KMS-11 (cell line): ENCODE measurements around the gene CSDE1.
"Not testable (repeated sequence)": the region's sequence is repeated elsewhere in the genome, so short reads cannot be mapped to it uniquely, and the experiment has no call there.

ENCODE experiments used
- H2AFZ ChIP-seq: fragments of 200-600 bp; sonication (generic); 2 replicates; pipeline ENCODE4 v1.6.1; 2016; ENCODE audit warnings: antibody characterized with exemption, mixed run types, low read depth
- H3K27ac ChIP-seq: fragments of 200-600 bp; sonication (generic); 2 replicates; pipeline ENCODE4 v1.6.1; 2016; ENCODE audit warnings: mild to moderate bottlenecking, mixed run types
- H3K27me3 ChIP-seq: fragments of 200-600 bp; sonication (generic); 2 replicates; pipeline ENCODE4 v1.6.1; 2017; ENCODE audit warnings: mild to moderate bottlenecking, low read depth, mixed run types, moderate library complexity; ENCODE audit not compliant: insufficient read depth
- H3K36me3 ChIP-seq: fragments of 200-600 bp; sonication (generic); 2 replicates; pipeline ENCODE4 v1.6.1; 2017; ENCODE audit warnings: mild to moderate bottlenecking, mixed run types; ENCODE audit not compliant: insufficient read depth
- H3K4me1 ChIP-seq: fragments of 200-600 bp; sonication (generic); 2 replicates; pipeline ENCODE4 v1.6.1; 2016; ENCODE audit warnings: mild to moderate bottlenecking, low read depth, mixed run types; ENCODE audit not compliant: poor library complexity, severe bottlenecking
- H3K4me2 ChIP-seq: fragments of 200-600 bp; sonication (generic); 2 replicates; pipeline ENCODE4 v1.7.0; 2016; ENCODE audit warnings: mild to moderate bottlenecking, mixed run types
- H3K4me3 ChIP-seq: fragments of 200-600 bp; sonication (generic); IDR thresholded peaks from 2 replicates; pipeline ENCODE4 v1.6.1; 2017; ENCODE audit warnings: low read depth, low read length, mixed read lengths; ENCODE audit not compliant: insufficient read depth
- H3K79me2 ChIP-seq: fragments of 200-600 bp; sonication (generic); 2 replicates; pipeline ENCODE4 v1.6.1; 2016; ENCODE audit warnings: low read depth, mixed run types; ENCODE audit not compliant: insufficient read depth
- H3K9ac ChIP-seq: fragments of 200-600 bp; sonication (generic); 2 replicates; pipeline ENCODE4 v1.6.1; 2016; ENCODE audit warnings: mild to moderate bottlenecking, mixed run types
- H4K20me1 ChIP-seq: fragments of 200-600 bp; sonication (generic); 2 replicates; pipeline ENCODE4 v1.6.1; 2016; ENCODE audit warnings: mild to moderate bottlenecking, mixed run types; ENCODE audit not compliant: insufficient read depth
- TF ChIP-seq, protein P1 (sequence below): fragments of 200-600 bp; sonication (generic); conservative IDR thresholded peaks from 2 replicates; pipeline ENCODE4 v1.6.1; 2017; ENCODE audit warnings: low read depth, mild to moderate bottlenecking, antibody characterized with exemption, low read length, moderate library complexity, mixed read lengths

The CSDE1 gene

DNA sequence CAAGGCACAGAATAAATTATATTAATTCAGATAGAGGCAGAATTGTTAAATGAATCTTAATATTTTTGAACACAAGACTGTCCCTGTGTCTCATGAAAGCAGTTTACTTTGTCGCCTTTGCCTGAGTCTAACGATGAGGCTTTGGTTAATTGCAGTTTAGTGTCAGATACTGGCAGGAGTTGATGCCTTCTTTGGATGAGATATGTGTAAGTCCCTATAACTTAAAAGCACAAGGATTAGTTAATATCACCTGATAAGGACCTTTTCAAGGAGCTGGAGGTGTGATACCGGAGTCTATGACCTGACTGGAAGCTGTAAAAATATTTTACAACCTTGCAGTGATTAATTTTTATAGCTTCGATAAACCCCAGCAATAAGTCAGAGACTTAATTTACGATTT is 24.7 kb upstream of the CSDE1 start:
- Histone ChIP-seq H3K4me3 (no peak overlapping the region), H3K4me1 (peaks cover 13% of the 10 kb centered on the region), H3K36me3 (no peaks in the 10 kb centered on the region; the same call in 1 of the 2 replicates), H3K27ac (no peak overlapping the region), H4K20me1 (no peaks in the 10 kb centered on the region), H3K79me2 (peaks cover 24% of the 10 kb centered on the region; the same call in 1 of the 2 replicates), H3K4me2 (no peak overlapping the region), H2AFZ (no peak overlapping the region), H3K9ac (no peak overlapping the region), H3K27me3 (no peaks in the 10 kb centered on the region)
- TF ChIP-seq, protein P1, sequence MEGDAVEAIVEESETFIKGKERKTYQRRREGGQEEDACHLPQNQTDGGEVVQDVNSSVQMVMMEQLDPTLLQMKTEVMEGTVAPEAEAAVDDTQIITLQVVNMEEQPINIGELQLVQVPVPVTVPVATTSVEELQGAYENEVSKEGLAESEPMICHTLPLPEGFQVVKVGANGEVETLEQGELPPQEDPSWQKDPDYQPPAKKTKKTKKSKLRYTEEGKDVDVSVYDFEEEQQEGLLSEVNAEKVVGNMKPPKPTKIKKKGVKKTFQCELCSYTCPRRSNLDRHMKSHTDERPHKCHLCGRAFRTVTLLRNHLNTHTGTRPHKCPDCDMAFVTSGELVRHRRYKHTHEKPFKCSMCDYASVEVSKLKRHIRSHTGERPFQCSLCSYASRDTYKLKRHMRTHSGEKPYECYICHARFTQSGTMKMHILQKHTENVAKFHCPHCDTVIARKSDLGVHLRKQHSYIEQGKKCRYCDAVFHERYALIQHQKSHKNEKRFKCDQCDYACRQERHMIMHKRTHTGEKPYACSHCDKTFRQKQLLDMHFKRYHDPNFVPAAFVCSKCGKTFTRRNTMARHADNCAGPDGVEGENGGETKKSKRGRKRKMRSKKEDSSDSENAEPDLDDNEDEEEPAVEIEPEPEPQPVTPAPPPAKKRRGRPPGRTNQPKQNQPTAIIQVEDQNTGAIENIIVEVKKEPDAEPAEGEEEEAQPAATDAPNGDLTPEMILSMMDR = no peak

GRCh38 chr1:114780344-114781226 is 22.8 kb upstream of the CSDE1 start, which contains the start of gene SIKE1:
Gene SIKE1 (minus strand): TSS chr1:114780685. CDS start chr1:114780607, 78 bp downstream.
- no peaks in the 10 kb centered on the region for H3K27me3 ChIP-seq
- peak within 1 kb of the TSS; percentile 58 for H3K4me2 ChIP-seq
- peak within 1 kb of the TSS; percentile 74 for H3K27ac ChIP-seq

GRCh38 chr1:114779722-114780121 is 21.9 kb upstream of the CSDE1 start:
- H3K36me3 ChIP-seq = no peaks in the 10 kb centered on the region; the same call in 1 of the 2 replicates
- H3K4me3 ChIP-seq = no peak overlapping the region
- peak overlapping the region; percentile 61; the same call in 1 of the 2 replicates for H3K9ac ChIP-seq
- TF ChIP-seq, protein P1 = no peak
- peak overlapping the region; percentile 74 for H3K27ac ChIP-seq
- H3K79me2 ChIP-seq = peaks cover 24% of the 10 kb centered on the region; the same call in 1 of the 2 replicates
- peak overlapping the region; percentile 58 for H3K4me2 ChIP-seq
- H3K4me1 ChIP-seq = peaks cover 13% of the 10 kb centered on the region
- no peaks in the 10 kb centered on the region for H4K20me1 ChIP-seq
- no peaks in the 10 kb centered on the region for H3K27me3 ChIP-seq
- H2AFZ ChIP-seq = no peak overlapping the region; the same call in 1 of the 2 replicates

More at GRCh38 chr1:114780344-114781226, 22.8 kb upstream of the CSDE1 start, which contains the start of gene SIKE1:
- H3K79me2 ChIP-seq = peaks cover 24% of the 10 kb centered on the region; the same call in 1 of the 2 replicates
- H3K36me3 ChIP-seq = no peaks in the 10 kb centered on the region; the same call in 1 of the 2 replicates
- no peak within 1 kb of the TSS for H3K4me3 ChIP-seq
- H3K4me1 ChIP-seq = peaks cover 13% of the 10 kb centered on the region
- H3K9ac ChIP-seq = peak within 1 kb of the TSS; percentile 61; the same call in 1 of the 2 replicates
- no peaks in the 10 kb centered on the region for H4K20me1 ChIP-seq
- TF ChIP-seq, protein P1 = no peak
- H2AFZ ChIP-seq = peak within 1 kb of the TSS; percentile 37

DNA sequence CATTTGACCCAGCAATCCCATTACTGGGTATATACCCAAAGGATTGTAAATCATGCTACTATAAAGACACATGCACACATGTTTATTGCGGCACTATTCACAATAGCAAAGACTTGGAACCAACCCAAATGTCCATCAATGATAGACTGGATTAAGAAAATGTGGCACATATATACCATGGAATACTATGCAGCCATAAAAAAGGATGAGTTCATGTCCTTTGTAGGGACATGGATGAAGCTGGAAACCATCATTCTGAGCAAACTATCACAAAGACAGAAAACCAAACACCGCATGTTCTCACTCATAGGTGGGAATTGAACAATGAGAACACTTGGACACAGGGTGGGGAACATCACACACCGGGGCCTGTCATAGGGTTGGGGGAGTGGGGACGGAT is 18.9 kb upstream of the CSDE1 start:
- H3K27me3 ChIP-seq, H3K36me3 ChIP-seq, H3K4me2 ChIP-seq, H3K4me3 ChIP-seq, H3K27ac ChIP-seq, H4K20me1 ChIP-seq, H3K9ac ChIP-seq, H2AFZ ChIP-seq: not testable (repeated sequence)
- Histone ChIP-seq H3K79me2 (peaks cover 24% of the 10 kb centered on the region; the same call in 1 of the 2 replicates), H3K4me1 (peaks cover 13% of the 10 kb centered on the region)
